GM12865 (cell line): Measurements from ENCODE around the gene GNPTAB.

Source experiments
- DNase-seq: peaks from one replicate; pipeline ENCODE4 v3.0.0; 2010; ENCODE audit warnings: low read depth
- H3K4me3 ChIP-seq: 2 replicates; pipeline ENCODE4 v1.5.1; 2011; ENCODE audit warnings: mild to moderate bottlenecking, low read depth, low read length, control low read depth
- TF ChIP-seq, protein P1 (sequence below): IDR thresholded peaks from 2 replicates; pipeline ENCODE4 v1.5.1; 2011; ENCODE audit warnings: low read length, control low read depth, low read depth, inconsistent platforms; ENCODE audit not compliant: insufficient read depth; ENCODE audit errors: missing control alignments

The GNPTAB gene

GRCh38 chr12:101780599-101780998 is 50.2 kb downstream of the GNPTAB start:
- DNase-seq = no peak
- no peak overlapping the region for H3K4me3 ChIP-seq
- TF ChIP-seq, protein P1, sequence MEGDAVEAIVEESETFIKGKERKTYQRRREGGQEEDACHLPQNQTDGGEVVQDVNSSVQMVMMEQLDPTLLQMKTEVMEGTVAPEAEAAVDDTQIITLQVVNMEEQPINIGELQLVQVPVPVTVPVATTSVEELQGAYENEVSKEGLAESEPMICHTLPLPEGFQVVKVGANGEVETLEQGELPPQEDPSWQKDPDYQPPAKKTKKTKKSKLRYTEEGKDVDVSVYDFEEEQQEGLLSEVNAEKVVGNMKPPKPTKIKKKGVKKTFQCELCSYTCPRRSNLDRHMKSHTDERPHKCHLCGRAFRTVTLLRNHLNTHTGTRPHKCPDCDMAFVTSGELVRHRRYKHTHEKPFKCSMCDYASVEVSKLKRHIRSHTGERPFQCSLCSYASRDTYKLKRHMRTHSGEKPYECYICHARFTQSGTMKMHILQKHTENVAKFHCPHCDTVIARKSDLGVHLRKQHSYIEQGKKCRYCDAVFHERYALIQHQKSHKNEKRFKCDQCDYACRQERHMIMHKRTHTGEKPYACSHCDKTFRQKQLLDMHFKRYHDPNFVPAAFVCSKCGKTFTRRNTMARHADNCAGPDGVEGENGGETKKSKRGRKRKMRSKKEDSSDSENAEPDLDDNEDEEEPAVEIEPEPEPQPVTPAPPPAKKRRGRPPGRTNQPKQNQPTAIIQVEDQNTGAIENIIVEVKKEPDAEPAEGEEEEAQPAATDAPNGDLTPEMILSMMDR = no peak

DNA sequence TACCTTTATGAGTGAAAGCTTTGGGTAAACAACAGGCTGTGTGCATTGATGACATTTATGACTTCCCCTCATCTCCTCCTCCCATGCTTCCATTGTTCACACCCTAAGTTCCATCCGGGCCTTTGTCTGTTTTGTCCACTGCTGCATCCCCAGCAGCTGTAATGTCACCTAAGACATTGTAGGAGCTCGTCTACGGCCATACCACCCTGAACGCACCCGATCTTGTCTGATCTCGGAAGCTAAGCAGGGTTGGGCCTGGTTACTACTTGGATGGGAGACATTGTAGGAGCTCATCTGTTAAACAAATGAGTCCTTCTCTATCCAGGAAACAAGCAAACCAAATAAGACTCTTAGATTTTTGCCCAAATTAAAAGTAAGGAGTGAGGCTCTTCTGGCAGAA is 51.1 kb downstream of the GNPTAB start:
- DNase-seq = no peak
- TF ChIP-seq, protein P1 = no peak
- H3K4me3 ChIP-seq = no peak overlapping the region

DNA sequence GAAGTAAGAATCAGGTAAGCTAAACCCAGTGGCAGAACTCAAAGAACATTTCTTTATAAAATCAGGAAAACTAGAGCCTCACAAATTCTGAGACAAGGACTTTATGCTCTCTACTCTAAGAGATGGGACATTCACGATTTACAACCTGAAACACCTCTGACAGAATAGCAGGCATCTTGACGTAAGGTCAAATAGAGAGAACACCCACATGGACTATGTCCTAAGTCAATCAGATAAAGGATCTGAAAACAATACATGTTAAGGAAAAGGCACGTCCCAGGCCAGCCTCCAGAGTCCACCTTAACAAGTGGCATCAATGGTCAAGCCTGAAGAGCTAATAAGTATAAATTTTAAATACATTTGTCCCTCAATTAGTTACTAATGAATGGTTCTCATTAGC is 51.6 kb downstream of the GNPTAB start:
- TF ChIP-seq, protein P1 = no peak
- DNase-seq = no peak

GRCh38 chr12:101777978-101778377 is 52.8 kb downstream of the GNPTAB start:
- no peak overlapping the region for H3K4me3 ChIP-seq
- no peak for DNase-seq
- TF ChIP-seq, protein P1 = no peak

More for the DNA sequence above, 51.6 kb downstream of the GNPTAB start:
- H3K4me3 ChIP-seq = no peak overlapping the region

- DNase-seq = no peak
- no peak overlapping the region for H3K4me3 ChIP-seq
- TF ChIP-seq, protein P1 = no peak
These were observed 53.3 kb downstream of the GNPTAB start for GRCh38 chr12:101777485-101777884.

DNA sequence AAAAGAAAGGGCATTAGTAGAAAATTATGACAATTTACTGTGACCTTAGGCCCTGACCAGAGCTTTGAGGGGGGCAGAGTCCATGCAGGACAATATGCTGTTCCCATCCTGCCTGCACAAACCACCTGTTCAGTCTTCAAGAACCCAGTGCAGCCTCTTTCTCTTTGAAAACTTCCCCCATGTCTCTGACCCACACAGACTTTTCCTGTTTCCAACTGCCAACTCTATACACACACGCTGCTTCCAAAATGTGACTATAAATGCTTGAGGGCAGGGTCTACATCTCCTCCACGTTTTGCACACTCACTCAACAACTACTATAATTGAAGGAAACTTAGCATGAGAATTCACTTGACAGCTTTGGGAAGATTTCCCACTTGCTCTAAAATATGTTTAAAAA is 54.9 kb downstream of the GNPTAB start:
- H3K4me3 ChIP-seq = no peak overlapping the region
- no peak for DNase-seq
- TF ChIP-seq, protein P1 = no peak

- DNase-seq = peak; percentile 81
- TF ChIP-seq, protein P1 = peak; percentile 84
- no peak overlapping the region for H3K4me3 ChIP-seq
These were observed 57.1 kb downstream of the GNPTAB start for GRCh38 chr12:101773650-101774162.
